ENCODE results near the gene YY1. TPM values are rescaled to one million over a fixed set of nuclear protein-coding genes. Genes with fewer than 3 reads are reported as not detected.

YY1 gene
- total RNA-seq, 1 donor from 2014 or later, result 47.7 TPM

DNA sequence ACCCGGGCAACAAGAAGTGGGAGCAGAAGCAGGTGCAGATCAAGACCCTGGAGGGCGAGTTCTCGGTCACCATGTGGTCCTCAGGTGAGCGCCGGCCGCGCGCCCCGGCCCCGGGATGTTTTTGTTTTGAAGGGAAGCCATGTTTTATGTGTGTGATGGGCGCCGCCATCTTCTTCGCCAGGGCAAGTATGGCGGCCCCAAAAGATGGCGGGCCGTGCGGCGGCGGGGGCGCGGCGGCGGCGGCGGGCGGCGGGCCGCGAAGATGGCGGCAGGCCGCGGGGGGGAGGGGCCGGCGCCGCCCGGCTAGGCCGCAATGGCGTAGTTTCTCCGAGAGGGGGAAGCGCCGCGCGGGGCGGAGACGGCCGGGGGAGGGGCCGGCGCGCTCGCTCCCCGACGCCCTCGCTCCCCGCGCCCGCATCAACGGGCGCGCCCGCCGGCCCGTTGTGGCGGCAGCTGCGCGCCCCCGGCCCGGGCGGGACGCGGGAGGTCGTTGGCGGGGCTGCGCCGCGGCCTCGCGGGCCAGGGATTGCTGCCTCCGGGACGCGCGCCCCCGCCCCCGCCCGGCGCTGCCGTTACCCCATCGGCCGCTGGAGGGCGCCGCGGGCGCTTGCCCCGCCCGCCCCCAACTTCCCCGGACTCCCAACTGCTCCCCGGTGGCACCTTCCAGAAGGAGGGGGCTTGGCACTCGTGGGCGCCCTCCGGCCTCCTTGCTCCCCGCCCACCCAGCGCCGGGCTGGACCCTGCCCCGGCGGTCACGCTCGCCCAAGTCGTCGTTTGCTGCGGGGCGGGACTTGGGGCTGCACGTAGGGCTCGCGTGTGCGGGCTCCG, 1.1 kb downstream of the YY1 start:
- no peak for FAIRE-seq
- peak; percentile 84 to 89 for DNase-seq (ENCODE audit: low spot score in 2 of 2)

- DNase-seq (ENCODE audit: low spot score in 2 of 2) (no peak), FAIRE-seq (no peak)
Measured at GRCh38 chr14:100240668-100241032, 1.7 kb downstream of the YY1 start.

DNA sequence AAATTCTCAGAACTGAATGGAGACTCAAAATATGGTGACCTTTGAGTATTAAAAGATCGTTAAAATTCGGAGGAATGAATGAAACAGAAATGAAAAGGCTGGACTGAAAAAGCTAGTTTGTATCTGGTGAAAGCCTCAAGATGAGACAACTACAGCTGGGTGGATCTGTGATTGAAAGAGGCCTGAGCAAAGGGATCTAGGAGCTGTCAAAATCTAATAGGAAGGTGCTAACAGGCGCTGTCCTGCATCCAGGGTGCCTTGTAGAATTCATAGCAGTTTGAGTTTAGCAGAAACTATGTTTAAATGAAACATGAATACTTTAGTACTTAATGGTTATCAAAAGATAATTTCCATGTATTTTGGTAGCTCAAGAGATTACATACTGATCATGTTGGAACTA, 2.3 kb downstream of the YY1 start:
- no peak for FAIRE-seq
- DNase-seq (ENCODE audit: low spot score in 2 of 2), result no peak

DNA sequence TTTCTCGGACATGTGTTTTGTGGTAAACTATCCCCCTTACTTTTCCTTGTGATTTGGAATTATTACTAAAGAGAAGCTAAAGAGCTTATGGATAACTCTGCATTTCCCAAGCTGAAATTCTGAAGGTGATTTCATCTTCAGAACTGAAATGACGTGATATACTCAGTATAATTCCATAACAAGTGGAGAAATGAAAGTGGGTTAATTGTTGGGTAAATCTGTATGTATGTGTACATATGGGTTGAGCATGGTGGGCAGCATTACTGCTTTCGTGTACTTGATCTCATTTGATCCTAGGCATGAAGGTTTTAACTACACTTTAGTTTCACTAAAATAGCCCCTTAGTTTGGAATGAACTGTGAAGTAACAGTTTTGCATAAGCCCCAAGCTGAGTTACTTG, 4.1 kb downstream of the YY1 start:
- DNase-seq (ENCODE audit: low spot score in 2 of 2) (no peak), FAIRE-seq (no peak)

DNA sequence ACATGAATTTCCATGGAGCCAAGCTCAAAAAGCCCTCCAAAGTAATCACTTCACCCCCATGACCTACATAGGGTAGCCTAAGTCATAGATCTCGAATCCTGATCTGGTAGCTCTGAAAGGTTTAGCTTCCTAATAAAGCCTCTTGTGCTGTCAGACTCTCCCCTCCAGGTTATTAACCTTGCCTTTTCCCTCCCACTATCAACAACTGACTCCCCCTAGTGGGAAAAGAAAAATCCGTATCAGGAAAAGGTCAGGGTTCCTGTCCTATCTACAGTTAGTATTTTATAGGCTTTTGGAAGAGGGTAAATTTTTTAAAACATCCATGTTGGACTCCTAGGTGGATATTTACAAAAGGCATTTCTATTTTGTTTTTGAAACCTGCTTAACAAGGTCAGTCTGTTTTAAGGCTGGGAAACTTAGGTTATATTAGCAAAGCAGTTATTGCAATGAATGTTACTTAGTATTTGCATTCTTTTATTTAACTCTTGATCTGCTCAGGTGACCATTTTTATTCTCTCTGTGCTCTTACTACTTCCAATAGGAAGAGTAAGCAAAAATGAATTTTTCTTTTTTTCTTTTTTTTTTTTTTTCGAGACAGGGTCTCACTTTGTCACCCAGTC, 8.0 kb downstream of the YY1 start:
- DNase-seq (ENCODE audit: low spot score in 2 of 2) (no peak), FAIRE-seq (no peak)

GRCh38 chr14:100250732-100251465, 12.0 kb downstream of the YY1 start:
- DNase-seq (ENCODE audit: low spot score in 2 of 2), result no peak
- FAIRE-seq, result no peak

- no peak for DNase-seq (ENCODE audit: low spot score in 2 of 2)
- FAIRE-seq, result no peak
Measured at GRCh38 chr14:100252684-100253083, 13.7 kb downstream of the YY1 start.

GRCh38 chr14:100256339-100256895, 17.5 kb downstream of the YY1 start:
- DNase-seq (ENCODE audit: low spot score in 2 of 2), result no peak
- no peak for FAIRE-seq

DNA sequence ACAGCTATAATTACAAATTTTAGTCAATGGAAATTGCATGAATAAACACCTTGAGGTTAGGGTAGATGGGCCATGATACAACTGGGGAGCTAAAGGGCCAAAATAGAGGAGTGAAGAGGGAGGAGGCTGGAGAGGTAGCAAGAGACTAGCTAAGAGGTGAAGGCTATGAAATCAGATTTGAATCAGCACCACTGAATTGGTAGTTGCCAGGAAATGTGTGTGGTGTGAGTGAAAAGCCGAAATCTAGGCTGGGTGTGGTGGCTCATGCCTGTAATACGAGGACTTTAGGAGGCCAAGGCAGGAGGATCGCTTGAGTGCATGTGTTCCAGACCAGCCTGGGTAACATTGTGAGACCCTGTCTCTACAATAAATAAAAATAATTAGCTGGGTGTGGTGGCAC, 22.7 kb downstream of the YY1 start:
- DNase-seq (ENCODE audit: low spot score in 2 of 2), result no peak
- no peak for FAIRE-seq

DNA sequence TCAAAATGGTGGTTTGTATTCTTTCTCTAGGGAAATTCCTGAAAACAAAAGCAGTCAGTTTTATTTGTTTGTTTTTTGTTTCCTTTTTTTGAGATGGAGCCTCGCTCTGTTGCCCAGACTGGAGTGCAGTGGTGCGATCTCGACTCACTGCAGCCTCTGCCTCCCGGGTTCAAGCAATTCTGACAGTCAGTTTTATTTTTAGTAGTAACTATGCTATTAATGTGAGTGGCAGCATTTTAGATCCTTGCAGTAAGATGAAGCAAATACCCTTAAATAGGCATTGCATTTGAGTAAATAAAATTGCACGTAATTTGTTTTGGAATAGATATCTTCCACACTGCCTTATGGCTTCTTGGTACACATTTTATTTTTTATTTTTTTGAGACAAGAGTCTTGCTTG, 23.6 kb downstream of the YY1 start:
- FAIRE-seq (no peak), DNase-seq (ENCODE audit: low spot score in 2 of 2) (no peak)

- DNase-seq (ENCODE audit: low spot score in 2 of 2) (no peak), FAIRE-seq (no peak)
Measured at GRCh38 chr14:100263141-100263540, 24.2 kb downstream of the YY1 start.

DNA sequence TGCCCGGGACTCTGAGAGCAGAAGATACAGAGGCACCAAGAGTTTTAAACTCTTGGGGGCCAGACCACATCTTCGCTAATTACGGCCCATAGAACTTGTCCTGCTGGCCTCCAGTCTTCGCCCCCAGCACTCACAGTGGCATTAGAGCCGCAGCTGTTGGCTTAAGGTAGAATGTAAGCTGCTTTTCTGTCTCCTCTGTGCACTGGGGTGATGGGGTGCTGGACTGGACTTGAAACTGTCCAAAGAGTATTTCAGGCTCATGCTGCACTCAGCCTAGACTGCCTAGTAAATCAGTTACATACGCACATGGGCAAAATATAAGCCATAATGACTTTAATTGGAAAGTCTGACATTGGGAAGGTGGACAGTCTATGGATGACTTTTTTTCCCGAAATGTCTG, 29.0 kb downstream of the YY1 start:
- FAIRE-seq, result no peak
- no peak for DNase-seq (ENCODE audit: low spot score in 2 of 2)

- FAIRE-seq (no peak), DNase-seq (ENCODE audit: low spot score in 2 of 2) (no peak)
Measured at GRCh38 chr14:100268591-100269207, 29.8 kb downstream of the YY1 start.

- no peak for FAIRE-seq
Measured at GRCh38 chr14:100271247-100271939, 32.4 kb downstream of the YY1 start.

DNA sequence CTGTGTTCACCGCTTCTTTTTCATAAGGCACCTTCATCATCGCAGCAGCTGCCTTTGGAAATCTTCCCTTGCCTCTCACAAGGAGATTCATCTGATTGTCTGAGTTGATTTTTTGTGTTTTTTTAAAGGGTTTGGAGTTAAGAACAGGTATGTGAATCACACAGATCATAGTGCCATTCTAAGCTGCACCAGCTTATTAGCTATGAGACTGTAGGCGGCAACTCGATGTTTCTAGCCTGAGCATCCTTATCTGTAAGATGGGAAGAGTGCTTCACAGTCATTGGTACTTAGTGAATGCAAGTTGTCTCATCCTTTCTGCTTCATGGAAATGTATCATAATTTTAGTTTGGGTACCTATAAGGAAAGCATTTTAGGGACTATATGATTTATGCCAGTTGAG, 35.3 kb downstream of the YY1 start:
- no peak for DNase-seq (ENCODE audit: low spot score in 2 of 2)
- FAIRE-seq, result no peak

More at GRCh38 chr14:100271247-100271939, 32.4 kb downstream of the YY1 start:
- DNase-seq (ENCODE audit: low spot score in 2 of 2), result no peak

DNA sequence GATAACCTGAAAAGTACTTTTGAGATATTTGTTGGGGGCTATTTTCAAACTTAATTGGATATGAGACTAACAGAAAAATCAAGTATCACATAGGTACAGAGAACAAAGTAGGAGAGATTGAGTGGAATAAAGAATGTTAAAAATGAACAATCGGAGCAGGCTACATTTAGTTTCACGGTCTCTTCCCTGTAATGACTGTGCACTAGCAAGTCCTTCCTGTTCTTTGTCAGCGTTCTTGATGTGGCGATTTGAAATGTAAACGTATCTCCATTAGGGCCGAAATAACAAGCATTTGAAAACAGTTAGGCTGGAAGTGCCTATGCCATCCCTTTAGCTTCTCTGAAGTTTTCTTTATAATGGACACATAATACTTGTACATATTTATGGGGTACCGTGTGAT, 36.3 kb downstream of the YY1 start:
- DNase-seq (ENCODE audit: low spot score in 2 of 2), result no peak

GRCh38 chr14:100278702-100279101, 39.8 kb downstream of the YY1 start:
- no peak for FAIRE-seq

More for the DNA sequence above, 36.3 kb downstream of the YY1 start:
- FAIRE-seq, result no peak

DNA sequence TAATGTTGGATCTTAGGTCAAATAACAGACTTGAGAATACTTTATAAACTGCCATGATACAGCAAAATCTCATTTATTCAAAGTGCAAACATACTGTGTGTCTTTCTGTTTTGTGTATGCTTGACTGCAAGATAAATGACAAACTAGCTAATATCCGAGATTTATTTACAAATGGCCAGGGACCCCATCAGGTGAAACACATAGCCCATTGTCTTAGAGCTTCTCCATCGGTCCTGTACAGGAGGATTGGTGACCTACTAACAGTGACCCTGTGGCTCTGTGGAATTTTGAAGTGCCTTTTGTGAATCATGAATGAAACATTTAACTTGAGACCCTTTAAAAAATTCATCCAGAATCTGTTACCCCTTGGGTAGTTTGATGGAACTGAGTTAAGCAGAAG, 40.2 kb downstream of the YY1 start:
- DNase-seq (ENCODE audit: low spot score in 2 of 2), result no peak
- FAIRE-seq, result no peak

More at GRCh38 chr14:100278702-100279101, 39.8 kb downstream of the YY1 start:
- DNase-seq (ENCODE audit: low spot score in 2 of 2), result peak in 1 of 2 donors; percentile 22

DNA sequence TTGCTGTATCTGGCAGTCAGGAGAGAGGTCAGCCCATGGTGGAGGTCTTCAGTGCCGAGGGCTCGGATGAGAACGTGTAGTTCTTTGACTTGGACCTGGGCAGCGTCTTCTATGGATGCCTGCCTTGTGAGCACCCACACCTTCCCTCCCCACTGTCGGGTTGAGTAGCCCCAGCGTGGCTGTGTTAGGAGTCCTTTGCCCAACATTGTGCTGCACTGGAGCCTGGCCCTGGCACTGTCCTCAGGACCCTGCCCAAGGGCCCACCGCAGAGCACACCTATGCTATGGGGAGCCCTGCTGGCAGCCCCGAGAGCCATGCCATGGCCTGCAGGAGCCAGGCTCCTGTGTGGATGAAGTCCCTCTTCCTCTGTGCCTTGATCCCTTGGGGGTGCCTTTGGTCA, 40.6 kb downstream of the YY1 start:
- FAIRE-seq (no peak), DNase-seq (ENCODE audit: low spot score in 2 of 2) (no peak)

All from frontal cortex (tissue), 4 donors.